DND-41 (cell line): Measurements from ENCODE around the gene ADD2.

Experiments used
- ATAC-seq: fragments of 200-7000 bp; cut with Tn5 transposase; 3 replicates; pipeline ENCODE4 v1.9.1; 2021; ENCODE audit warnings: low read depth; ENCODE audit not compliant: insufficient read depth
- DNase-seq: peaks from one replicate; pipeline ENCODE4 v3.0.0-alpha.2; 2020
- H2AFZ ChIP-seq: 2 replicates; pipeline ENCODE4 v1.6.0; 2012; ENCODE audit warnings: low read depth, low read length
- H3K27ac ChIP-seq: 2 replicates; pipeline ENCODE4 v1.5.1; 2012; ENCODE audit warnings: low read length, inconsistent platforms
- H3K27me3 ChIP-seq: fragments of 200-600 bp; sonication (generic); 2 replicates; pipeline ENCODE4 v1.6.0; 2012; ENCODE audit warnings: low read length, mild to moderate bottlenecking, inconsistent platforms; ENCODE audit not compliant: insufficient read depth, poor library complexity
- H3K36me3 ChIP-seq: 2 replicates; pipeline ENCODE4 v1.5.1; 2012; ENCODE audit warnings: low read length, inconsistent platforms; ENCODE audit not compliant: insufficient read depth
- H3K4me1 ChIP-seq: 2 replicates; pipeline ENCODE4 v1.5.1; 2012; ENCODE audit warnings: mild to moderate bottlenecking, low read length; ENCODE audit not compliant: insufficient read depth
- H3K4me2 ChIP-seq: 2 replicates; pipeline ENCODE4 v1.6.0; 2012; ENCODE audit warnings: mild to moderate bottlenecking, moderate library complexity, low read length, inconsistent platforms; ENCODE audit not compliant: insufficient read depth
- H3K4me3 ChIP-seq, 2 experiments: fragments of 200-600 bp in 1 of 2; shearing (Covaris generic) in 1 of 2; 2 replicates each; pipeline ENCODE4 v1.5.1; 2012 to 2016; ENCODE audit warnings: inconsistent platforms in 2 of 2, low read length in 2 of 2, mild to moderate bottlenecking in 2 of 2, low read depth in 1 of 2, moderate library complexity in 1 of 2
- H3K79me2 ChIP-seq: 2 replicates; pipeline ENCODE4 v1.6.0; 2012; ENCODE audit warnings: low read length, inconsistent platforms; ENCODE audit not compliant: insufficient read depth
- H3K9ac ChIP-seq: 2 replicates; pipeline ENCODE4 v1.6.0; 2012; ENCODE audit warnings: low read depth, mild to moderate bottlenecking, inconsistent platforms, low read length, moderate library complexity
- H3K9me3 ChIP-seq: 2 replicates; pipeline ENCODE4 v1.5.1; 2012; ENCODE audit warnings: low read length, moderate library complexity, mild to moderate bottlenecking, inconsistent platforms; ENCODE audit not compliant: insufficient read depth, severe bottlenecking
- H4K20me1 ChIP-seq: 2 replicates; pipeline ENCODE4 v1.6.0; 2012; ENCODE audit warnings: low read length; ENCODE audit not compliant: insufficient read depth
- EZH2 ChIP-seq: IDR thresholded peaks from 3 replicates; pipeline ENCODE4 v1.6.1; 2012; ENCODE audit warnings: borderline replicate concordance, low read depth, mild to moderate bottlenecking, moderate library complexity, low read length, inconsistent platforms; ENCODE audit not compliant: severe bottlenecking
- TF ChIP-seq, protein P1 (sequence below): IDR thresholded peaks from 2 replicates; pipeline ENCODE4 v1.5.1; 2012; ENCODE audit warnings: borderline replicate concordance, low read length, moderate library complexity, mild to moderate bottlenecking; ENCODE audit not compliant: poor library complexity, severe bottlenecking; ENCODE audit errors: extremely low read depth

Gene ADD2

DNA sequence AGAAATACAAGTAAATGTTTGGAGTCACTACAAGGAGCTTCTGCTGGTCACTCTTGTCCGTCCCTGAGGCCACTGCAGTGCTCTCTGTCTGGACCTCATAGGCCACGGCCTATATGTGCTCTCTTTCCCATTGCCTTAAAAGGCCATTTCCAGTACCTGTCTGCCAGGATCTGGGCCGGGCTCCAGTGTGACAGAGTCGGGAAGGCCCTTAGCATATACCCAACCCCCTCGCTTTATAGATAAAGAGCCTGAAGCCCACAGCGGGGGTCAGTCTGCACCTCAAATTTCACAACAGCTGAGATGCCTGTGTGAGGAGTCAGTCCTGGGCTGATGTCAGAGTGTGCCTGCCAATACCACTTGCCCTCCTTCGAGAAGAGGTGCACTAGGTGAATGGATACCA lies 39.9 kb downstream of the ADD2 start:
- Histone ChIP-seq H4K20me1 (no peaks in the 10 kb centered on the region), H3K27me3 (peaks cover 5% of the 10 kb centered on the region), H2AFZ (no peak overlapping the region), H3K4me3 (no peak overlapping the region), H3K9ac (no peak overlapping the region), H3K9me3 (no peaks in the 10 kb centered on the region), H3K36me3 (no peaks in the 10 kb centered on the region), H3K4me2 (no peak overlapping the region), H3K79me2 (no peaks in the 10 kb centered on the region), H3K27ac (no peak overlapping the region), H3K4me1 (no peaks in the 10 kb centered on the region)
- DNase-seq (no peak), ATAC-seq (no peak)
- TF ChIP-seq, protein P1, sequence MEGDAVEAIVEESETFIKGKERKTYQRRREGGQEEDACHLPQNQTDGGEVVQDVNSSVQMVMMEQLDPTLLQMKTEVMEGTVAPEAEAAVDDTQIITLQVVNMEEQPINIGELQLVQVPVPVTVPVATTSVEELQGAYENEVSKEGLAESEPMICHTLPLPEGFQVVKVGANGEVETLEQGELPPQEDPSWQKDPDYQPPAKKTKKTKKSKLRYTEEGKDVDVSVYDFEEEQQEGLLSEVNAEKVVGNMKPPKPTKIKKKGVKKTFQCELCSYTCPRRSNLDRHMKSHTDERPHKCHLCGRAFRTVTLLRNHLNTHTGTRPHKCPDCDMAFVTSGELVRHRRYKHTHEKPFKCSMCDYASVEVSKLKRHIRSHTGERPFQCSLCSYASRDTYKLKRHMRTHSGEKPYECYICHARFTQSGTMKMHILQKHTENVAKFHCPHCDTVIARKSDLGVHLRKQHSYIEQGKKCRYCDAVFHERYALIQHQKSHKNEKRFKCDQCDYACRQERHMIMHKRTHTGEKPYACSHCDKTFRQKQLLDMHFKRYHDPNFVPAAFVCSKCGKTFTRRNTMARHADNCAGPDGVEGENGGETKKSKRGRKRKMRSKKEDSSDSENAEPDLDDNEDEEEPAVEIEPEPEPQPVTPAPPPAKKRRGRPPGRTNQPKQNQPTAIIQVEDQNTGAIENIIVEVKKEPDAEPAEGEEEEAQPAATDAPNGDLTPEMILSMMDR, result no peak
- TF ChIP-seq EZH2, result no peak

DNA sequence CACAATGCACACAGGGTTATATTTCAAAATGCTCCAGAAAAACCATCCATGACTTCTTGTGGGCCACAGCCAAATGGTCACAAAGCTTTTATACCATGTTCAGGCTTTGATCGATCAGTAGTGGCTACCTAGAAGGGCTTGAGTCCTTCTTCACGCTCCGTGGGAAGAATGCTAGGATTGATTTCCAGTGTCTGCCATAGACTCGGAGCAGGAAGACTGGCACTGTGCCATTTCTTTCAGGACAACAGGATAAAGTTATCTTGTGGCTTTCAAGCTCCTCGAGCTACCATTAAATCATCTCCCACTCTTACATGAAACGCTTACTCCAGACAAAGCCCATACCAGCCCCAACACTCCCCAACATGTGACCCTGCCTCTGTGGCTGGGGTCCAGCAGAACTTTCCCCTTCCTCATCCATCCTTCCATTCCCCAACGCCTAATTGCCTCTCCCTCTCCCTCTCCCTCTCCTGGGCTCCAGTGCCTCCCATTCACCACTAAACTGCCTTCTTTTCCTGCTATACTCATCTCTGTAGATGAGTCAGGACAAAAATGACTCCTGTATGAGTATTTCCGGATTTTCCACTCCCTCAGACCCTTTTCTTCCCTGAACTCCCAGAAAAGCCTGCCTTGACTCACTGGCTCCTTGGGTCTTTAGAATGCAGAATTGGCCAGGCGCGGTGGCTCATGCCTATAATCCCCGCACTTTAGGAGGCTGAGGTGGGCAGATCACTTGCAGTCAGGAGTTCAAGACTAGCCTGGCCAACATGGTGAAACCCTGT lies 40.9 kb downstream of the ADD2 start:
- no peaks in the 10 kb centered on the region for H3K79me2 ChIP-seq
- no peak overlapping the region for H3K27ac ChIP-seq
- no peaks in the 10 kb centered on the region for H3K4me1 ChIP-seq
- no peaks in the 10 kb centered on the region for H4K20me1 ChIP-seq
- H3K9ac ChIP-seq, result no peak overlapping the region
- no peaks in the 10 kb centered on the region for H3K9me3 ChIP-seq
- H3K36me3 ChIP-seq, result no peaks in the 10 kb centered on the region
- ATAC-seq (no peak), DNase-seq (no peak)
- no peak for TF ChIP-seq EZH2
- TF ChIP-seq, protein P1, result no peak
- H3K27me3 ChIP-seq, result peaks cover 5% of the 10 kb centered on the region
- no peak overlapping the region for H3K4me3 ChIP-seq
- H3K4me2 ChIP-seq, result no peak overlapping the region
- H2AFZ ChIP-seq, result no peak overlapping the region

DNA sequence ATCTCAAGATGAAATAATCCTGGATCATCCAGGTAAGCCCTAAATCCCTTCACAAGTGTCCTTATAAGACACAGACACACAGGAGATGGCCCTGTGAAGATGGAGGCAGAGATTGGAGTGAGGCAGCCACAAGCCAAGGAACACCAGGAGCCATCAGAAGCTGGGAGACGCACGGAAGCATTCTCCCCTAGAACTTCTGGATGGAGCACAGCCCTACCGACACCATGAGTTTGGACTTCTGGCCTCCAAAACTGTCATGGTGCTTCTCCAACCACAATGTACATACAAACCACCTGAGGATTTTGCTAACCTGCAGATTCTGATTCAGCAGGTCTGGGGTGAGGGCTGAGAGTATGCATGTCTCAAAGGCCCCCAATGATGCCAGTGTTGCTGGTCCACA lies 42.5 kb downstream of the ADD2 start:
- Histone ChIP-seq H3K4me2 (no peak overlapping the region), H3K4me3 (no peak overlapping the region), H3K9ac (no peak overlapping the region), H3K36me3 (no peaks in the 10 kb centered on the region), H3K4me1 (no peaks in the 10 kb centered on the region), H3K27me3 (peaks cover 2% of the 10 kb centered on the region), H4K20me1 (no peaks in the 10 kb centered on the region), H3K9me3 (no peaks in the 10 kb centered on the region), H2AFZ (no peak overlapping the region), H3K79me2 (no peaks in the 10 kb centered on the region), H3K27ac (no peak overlapping the region)
- no peak for ATAC-seq
- DNase-seq, result no peak
- TF ChIP-seq EZH2, result no peak
- TF ChIP-seq, protein P1, result no peak
